Endothelial cell of umbilical vein (primary cell): ENCODE measurements around the gene EVC2. TPM values are rescaled to one million over a fixed set of nuclear protein-coding genes. Genes with fewer than 3 reads are reported as not detected.

Experiments
- BruUV-seq: library from RNA; stranded (reverse); fragments of 400-500 nt; replicated peaks from 2 replicates; lab custom pipeline; 2021; lab: Mats Ljungman, UMichigan
- CTCF ChIA-PET: fragments of 300-600, 350-600 bp; sonication (Branson Sonifier 250); formaldehyde crosslinking; loops from one replicate; lab custom pipeline; 2021; ENCODE audit warnings: antibody characterized with exemption, inconsistent platforms; lab: Charles Lee
- POLR2A ChIA-PET: fragments of 300-600, 350-600 bp; sonication (Branson Sonifier 250); formaldehyde crosslinking; loops from one replicate; lab custom pipeline; 2021; ENCODE audit warnings: antibody characterized with exemption, inconsistent platforms; lab: Charles Lee
- DNase-seq: peaks from one replicate; pipeline ENCODE4 v3.0.0-alpha.2; 2011; ENCODE audit warnings: low read depth, low spot score
- FAIRE-seq: peaks from 2 replicates; lab custom pipeline; 2011; peaks lifted over from hg19 to GRCh38; lab: Jason Lieb, UNC
- H2AFZ ChIP-seq: 2 replicates; pipeline ENCODE4 v1.6.0; 2012; ENCODE audit warnings: low read depth, low read length, control low read depth, inconsistent platforms
- H3K27ac ChIP-seq: 2 replicates; pipeline ENCODE4 v1.5.1; 2011; ENCODE audit warnings: low read depth, mild to moderate bottlenecking, control low read depth, low read length, moderate library complexity; ENCODE audit not compliant: insufficient read depth
- H3K27me3 ChIP-seq, 2 experiments: 2 replicates each; pipeline versions ENCODE4 v1.6.0 to v1.6.1; 2011; ENCODE audit warnings: low read length in 2 of 2, mixed read lengths in 1 of 2; ENCODE audit not compliant: control insufficient read depth in 2 of 2, insufficient read depth in 2 of 2
- H3K36me3 ChIP-seq, 2 experiments: 2 replicates in 1 of 2; 3 replicates in 1 of 2; pipeline ENCODE4 v1.5.1; 2011; ENCODE audit warnings: low read length in 2 of 2, mild to moderate bottlenecking in 1 of 2, moderate library complexity in 1 of 2; ENCODE audit not compliant: control insufficient read depth in 2 of 2, insufficient read depth in 2 of 2; ENCODE audit errors: extremely low read depth in 1 of 2
- H3K4me1 ChIP-seq: 3 replicates; pipeline ENCODE4 v1.5.1; 2011; ENCODE audit warnings: mild to moderate bottlenecking, low read length; ENCODE audit not compliant: control insufficient read depth, insufficient read depth; ENCODE audit errors: extremely low read depth
- H3K4me2 ChIP-seq: 2 replicates; pipeline ENCODE4 v1.6.1; 2011; ENCODE audit warnings: low read length, control low read depth, mixed read lengths; ENCODE audit not compliant: insufficient read depth
- H3K4me3 ChIP-seq, 3 experiments: fragments of 200-600 bp in 1 of 3; sonication (generic), shearing (Covaris generic) in 1 of 3; replicated peaks in 1 of 3; 2 replicates each; pipeline ENCODE4 v1.5.1; 2011 to 2016; ENCODE audit warnings: control low read depth in 3 of 3, low read length in 3 of 3, mild to moderate bottlenecking in 2 of 3, inconsistent platforms in 1 of 3, low read depth in 1 of 3, moderate library complexity in 1 of 3; ENCODE audit not compliant: insufficient read depth in 1 of 3
- H3K79me2 ChIP-seq: 2 replicates; pipeline ENCODE4 v1.6.0; 2012; ENCODE audit warnings: low read length, inconsistent platforms; ENCODE audit not compliant: control insufficient read depth, insufficient read depth
- H3K9ac ChIP-seq: replicated peaks from 2 replicates; pipeline ENCODE3; 2011; ENCODE audit warnings: low read length, control low read depth; ENCODE audit not compliant: insufficient read depth; ENCODE audit errors: extremely low read depth
- H3K9me1 ChIP-seq: replicated peaks from 3 replicates; pipeline ENCODE4 v1.6.0; 2011; ENCODE audit warnings: mild to moderate bottlenecking, low read length; ENCODE audit not compliant: control insufficient read depth, insufficient read depth; ENCODE audit errors: extremely low read depth
- H3K9me3 ChIP-seq: replicated peaks from 2 replicates; pipeline ENCODE4 v1.5.1; 2012; ENCODE audit warnings: low read length, inconsistent platforms; ENCODE audit not compliant: control insufficient read depth, insufficient read depth
- H4K20me1 ChIP-seq: replicated peaks from 2 replicates; pipeline ENCODE3; 2011; ENCODE audit warnings: mild to moderate bottlenecking, low read length; ENCODE audit not compliant: control insufficient read depth, insufficient read depth; ENCODE audit errors: extremely low read depth
- EZH2 ChIP-seq: IDR thresholded peaks from 2 replicates; pipeline ENCODE4 v1.6.1; 2012; ENCODE audit warnings: borderline replicate concordance, low read depth, mild to moderate bottlenecking, moderate library complexity, low read length, inconsistent platforms; ENCODE audit not compliant: severe bottlenecking
- FOS ChIP-seq: IDR thresholded peaks from 2 replicates; pipeline ENCODE4 v1.6.1; 2011; ENCODE audit warnings: mild to moderate bottlenecking, low read length, moderate library complexity, borderline replicate concordance; ENCODE audit not compliant: insufficient read depth
- GATA2 ChIP-seq: IDR thresholded peaks from 2 replicates; pipeline ENCODE4 v1.7.0; 2011; ENCODE audit warnings: low read depth, mild to moderate bottlenecking, moderate library complexity, mixed read lengths, low read length; ENCODE audit not compliant: insufficient read length, insufficient read depth
- JUN ChIP-seq: IDR thresholded peaks from 2 replicates; pipeline ENCODE4 v1.6.1; 2011; ENCODE audit warnings: borderline replicate concordance, low read depth; ENCODE audit not compliant: insufficient read length, insufficient read depth
- MYC ChIP-seq: IDR thresholded peaks from one replicate; pipeline ENCODE4 v1.6.1; 2011; ENCODE audit warnings: mild to moderate bottlenecking, low read depth, low read length
- POLR2A ChIP-seq: IDR thresholded peaks from 2 replicates; pipeline ENCODE4 v1.6.1; 2012; ENCODE audit warnings: low read depth, mild to moderate bottlenecking, control low read depth, low read length
- POLR2AphosphoS5 ChIP-seq: IDR thresholded peaks from 2 replicates; pipeline ENCODE4 v1.6.1; 2012; ENCODE audit warnings: low read depth, mild to moderate bottlenecking, control low read depth, low read length, moderate library complexity; ENCODE audit not compliant: insufficient read depth
- dilution Hi-C: fragments of 300-500 bp; cut with MboI; formaldehyde crosslinking; loops from one replicate; pipeline ENCODE4 v1.15.0; 2019; ENCODE audit warnings: low sequenced_read_pairs; ENCODE audit not compliant: extremely low pct_ligation_motif_present
- intact Hi-C: fragments of 100-400 bp; cut with micrococcal nuclease; formaldehyde crosslinking; loops from one replicate; pipeline ENCODE4 v1.10.0; 2022
- polyA plus RNA-seq, 4 experiments: library from polyadenylated mRNA; depleted of rRNA in 3 of 4; stranded (reverse) in 3 of 4; unstranded in 1 of 4; fragments of >200 nt; gene quantifications; 2 replicates each; pipeline versions ENCODE4 v1.2.1 to v1.2.3, GENCODE V29; 2011 to 2012; ENCODE audit warnings: missing spikeins in 1 of 4
- total RNA-seq: library from RNA; stranded (reverse); gene quantifications from 2 replicates; pipeline ENCODE4 v1.2.3, GENCODE V29; 2021
- TF ChIP-seq, protein P1 (sequence below): IDR thresholded peaks from 2 replicates; pipeline ENCODE4 v1.6.1; 2011; ENCODE audit not compliant: insufficient read depth, insufficient read length
- TF ChIP-seq, protein P2 (sequence below), 2 donors: IDR thresholded peaks; 1 replicate in 1 of 2; 2 replicates in 1 of 2; pipeline ENCODE4 v1.5.1; 2011; ENCODE audit warnings: low read length in 2 of 2, mild to moderate bottlenecking in 2 of 2, moderate library complexity in 2 of 2, control low read depth in 1 of 2, inconsistent platforms in 1 of 2, low read depth in 1 of 2; ENCODE audit not compliant: insufficient read depth in 1 of 2; ENCODE audit errors: extremely low read depth in 1 of 2

EVC2 gene
- total and polyA plus RNA-seq, 2 donors (not counting 3 experiments of a cell fraction or from before 2014, with no cell fraction given) = 1.7 to 8.8 TPM

DNA sequence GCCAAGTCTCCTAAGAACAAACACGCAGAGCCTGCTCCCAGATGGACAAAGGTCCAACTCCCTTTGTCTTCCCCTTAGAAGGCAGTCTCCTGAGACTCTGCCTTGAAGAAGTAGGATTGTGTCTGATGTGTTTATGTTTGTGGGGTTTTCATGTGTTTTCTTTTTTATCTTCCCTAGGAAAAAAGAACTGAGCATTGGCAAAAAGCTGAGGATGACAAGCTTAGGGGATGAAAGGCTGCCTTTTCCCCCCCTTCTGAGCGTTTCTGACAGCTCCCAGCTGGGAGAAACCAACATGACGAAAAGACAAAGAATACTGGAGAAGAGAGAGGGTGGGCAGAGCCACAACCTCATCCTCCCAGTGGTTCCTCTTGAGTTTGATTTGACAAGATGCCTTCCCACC, 181.1 kb downstream of the EVC2 start:
- BruUV-seq = no TSS peak
- Histone ChIP-seq H3K4me2 (no peak overlapping the region), H2AFZ (no peak overlapping the region), H3K4me3 (no peak overlapping the region), H3K27me3 (no peaks in the 10 kb centered on the region), H3K36me3 (no peaks in the 10 kb centered on the region), H3K9me1 (no peaks in the 10 kb centered on the region), H3K79me2 (no peaks in the 10 kb centered on the region), H3K4me1 (no peaks in the 10 kb centered on the region), H3K9me3 (no peaks in the 10 kb centered on the region), H3K27ac (no peak overlapping the region), H3K9ac (no peak overlapping the region), H4K20me1 (no peaks in the 10 kb centered on the region)
- dilution Hi-C loops (no loop called here), intact Hi-C loops (no loop called here)
- DNase-seq (no peak), FAIRE-seq (no peak)
- TF ChIP-seq, protein P1, sequence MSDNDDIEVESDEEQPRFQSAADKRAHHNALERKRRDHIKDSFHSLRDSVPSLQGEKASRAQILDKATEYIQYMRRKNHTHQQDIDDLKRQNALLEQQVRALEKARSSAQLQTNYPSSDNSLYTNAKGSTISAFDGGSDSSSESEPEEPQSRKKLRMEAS = no peak
- TF ChIP-seq JUN (no peak), POLR2A (no peak), FOS (no peak), EZH2 (no peak), GATA2 (no peak), MYC (no peak), POLR2AphosphoS5 (no peak)
- TF ChIP-seq, protein P2, sequence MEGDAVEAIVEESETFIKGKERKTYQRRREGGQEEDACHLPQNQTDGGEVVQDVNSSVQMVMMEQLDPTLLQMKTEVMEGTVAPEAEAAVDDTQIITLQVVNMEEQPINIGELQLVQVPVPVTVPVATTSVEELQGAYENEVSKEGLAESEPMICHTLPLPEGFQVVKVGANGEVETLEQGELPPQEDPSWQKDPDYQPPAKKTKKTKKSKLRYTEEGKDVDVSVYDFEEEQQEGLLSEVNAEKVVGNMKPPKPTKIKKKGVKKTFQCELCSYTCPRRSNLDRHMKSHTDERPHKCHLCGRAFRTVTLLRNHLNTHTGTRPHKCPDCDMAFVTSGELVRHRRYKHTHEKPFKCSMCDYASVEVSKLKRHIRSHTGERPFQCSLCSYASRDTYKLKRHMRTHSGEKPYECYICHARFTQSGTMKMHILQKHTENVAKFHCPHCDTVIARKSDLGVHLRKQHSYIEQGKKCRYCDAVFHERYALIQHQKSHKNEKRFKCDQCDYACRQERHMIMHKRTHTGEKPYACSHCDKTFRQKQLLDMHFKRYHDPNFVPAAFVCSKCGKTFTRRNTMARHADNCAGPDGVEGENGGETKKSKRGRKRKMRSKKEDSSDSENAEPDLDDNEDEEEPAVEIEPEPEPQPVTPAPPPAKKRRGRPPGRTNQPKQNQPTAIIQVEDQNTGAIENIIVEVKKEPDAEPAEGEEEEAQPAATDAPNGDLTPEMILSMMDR (IDR thresholded peaks at IDR 0.05; ENCODE audit: extremely low read depth in 1 of 2, insufficient read depth in 1 of 2, low read depth in 1 of 2, low read length in 2 of 2) = no peak
- POLR2A ChIA-PET = no interaction called here
- CTCF ChIA-PET = no interaction called here
